Stomach (tissue), 4 donors: ENCODE data around the gene TESK2.

Experiments used
- POLR2A ChIP-seq, 4 donors: fragments of 450-650 bp; IDR thresholded peaks; one replicate each; pipeline ENCODE4 v1.6.1; 2016; ENCODE audit warnings: antibody characterized with exemption in 4 of 4, control low read depth in 2 of 4, mild to moderate bottlenecking in 1 of 4, moderate library complexity in 1 of 4
- TF ChIP-seq, protein P1 (sequence below), 7 experiments: fragments of 450-650 bp in 4 of 7; fragments of 200-600 bp in 3 of 7; sonication (generic) in 3 of 7; IDR thresholded peaks; one replicate each; pipeline ENCODE4 v1.5.1; 2016 to 2019; ENCODE audit warnings: antibody characterized with exemption in 7 of 7, control low read depth in 2 of 7, mild to moderate bottlenecking in 1 of 7

DNA sequence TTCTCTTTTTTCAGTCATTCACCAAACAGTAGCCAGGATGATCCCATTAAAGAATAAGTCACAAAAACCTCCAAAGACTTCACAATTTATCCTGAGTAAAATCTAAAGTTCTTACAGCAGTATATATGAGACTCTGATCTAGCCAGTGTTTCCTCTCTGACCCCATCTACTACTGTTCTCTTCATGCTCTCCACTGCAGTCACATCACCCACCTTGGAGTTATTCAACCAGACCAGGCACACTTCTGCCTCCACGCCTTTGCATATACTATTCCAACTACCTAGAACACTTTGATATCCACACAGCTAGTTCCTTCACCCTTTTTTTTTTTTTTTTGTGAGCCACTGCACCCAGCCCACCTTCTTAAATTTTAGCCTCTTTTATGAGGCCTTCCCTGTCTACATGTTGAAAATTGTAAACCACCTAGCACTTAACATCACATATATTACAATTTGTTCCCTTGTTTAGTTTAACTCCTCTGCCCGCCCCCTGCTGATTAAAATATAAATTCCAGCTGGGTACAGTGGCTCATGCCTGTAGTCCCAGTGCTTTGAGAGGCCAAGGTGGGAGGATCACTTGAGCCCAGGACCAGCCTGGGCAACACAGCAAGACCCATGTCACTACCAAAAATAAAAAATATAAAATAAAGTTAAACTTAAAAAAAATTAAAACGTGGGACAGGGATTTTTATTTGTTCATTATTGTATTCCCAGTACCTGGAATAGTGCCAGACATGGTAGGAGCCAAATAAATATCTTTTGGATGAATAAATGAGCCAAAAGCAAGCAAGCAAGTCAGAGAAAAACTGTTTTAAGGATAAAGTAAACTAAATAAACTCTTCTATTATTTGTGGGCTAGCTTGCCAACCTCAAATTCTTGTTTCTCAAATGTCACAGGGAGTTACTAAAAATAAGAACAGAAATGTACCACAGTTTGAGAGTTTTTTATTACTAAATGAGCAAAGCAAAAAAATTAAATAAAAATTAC, 115.6 kb downstream of the TESK2 start:
- TF ChIP-seq, protein P1, sequence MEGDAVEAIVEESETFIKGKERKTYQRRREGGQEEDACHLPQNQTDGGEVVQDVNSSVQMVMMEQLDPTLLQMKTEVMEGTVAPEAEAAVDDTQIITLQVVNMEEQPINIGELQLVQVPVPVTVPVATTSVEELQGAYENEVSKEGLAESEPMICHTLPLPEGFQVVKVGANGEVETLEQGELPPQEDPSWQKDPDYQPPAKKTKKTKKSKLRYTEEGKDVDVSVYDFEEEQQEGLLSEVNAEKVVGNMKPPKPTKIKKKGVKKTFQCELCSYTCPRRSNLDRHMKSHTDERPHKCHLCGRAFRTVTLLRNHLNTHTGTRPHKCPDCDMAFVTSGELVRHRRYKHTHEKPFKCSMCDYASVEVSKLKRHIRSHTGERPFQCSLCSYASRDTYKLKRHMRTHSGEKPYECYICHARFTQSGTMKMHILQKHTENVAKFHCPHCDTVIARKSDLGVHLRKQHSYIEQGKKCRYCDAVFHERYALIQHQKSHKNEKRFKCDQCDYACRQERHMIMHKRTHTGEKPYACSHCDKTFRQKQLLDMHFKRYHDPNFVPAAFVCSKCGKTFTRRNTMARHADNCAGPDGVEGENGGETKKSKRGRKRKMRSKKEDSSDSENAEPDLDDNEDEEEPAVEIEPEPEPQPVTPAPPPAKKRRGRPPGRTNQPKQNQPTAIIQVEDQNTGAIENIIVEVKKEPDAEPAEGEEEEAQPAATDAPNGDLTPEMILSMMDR (IDR thresholded peaks at IDR 0.05) = no peak
- TF ChIP-seq POLR2A (IDR thresholded peaks at IDR 0.05) = no peak
